Activated CD8-positive, alpha-beta memory T cell treated with anti-CD3 and anti-CD28 coated beads, Interleukin-2, amount 50 U/mL, for 4 hours (primary cell): Measurements from ENCODE around the gene ROBO1.

Experiments
- DNase-seq: peaks from one replicate; pipeline ENCODE4 v3.0.0-alpha.2; 2020

Gene ROBO1

GRCh38 chr3:79664455-79664854 lies 103.3 kb downstream of the ROBO1 start:
- no peak for DNase-seq

DNA sequence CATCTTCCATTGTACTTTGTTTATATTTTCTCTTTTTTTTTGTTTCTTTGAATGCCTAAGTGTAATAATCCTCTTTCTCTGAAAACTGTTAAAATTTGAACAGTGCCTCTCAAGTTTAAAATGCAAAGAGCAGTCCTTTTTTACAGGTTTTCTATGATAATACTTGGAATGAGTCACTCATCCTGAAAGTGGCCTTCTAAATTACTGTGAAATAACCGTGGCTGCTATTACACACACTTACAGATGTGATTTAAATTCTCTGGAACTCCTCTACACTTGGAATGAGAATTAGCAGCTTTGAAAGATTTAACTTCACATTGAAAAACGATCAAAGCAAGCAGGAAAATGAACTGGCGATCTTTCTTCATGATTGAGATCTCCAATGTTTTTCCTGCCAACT lies 105.9 kb downstream of the ROBO1 start:
- DNase-seq = no peak

DNA sequence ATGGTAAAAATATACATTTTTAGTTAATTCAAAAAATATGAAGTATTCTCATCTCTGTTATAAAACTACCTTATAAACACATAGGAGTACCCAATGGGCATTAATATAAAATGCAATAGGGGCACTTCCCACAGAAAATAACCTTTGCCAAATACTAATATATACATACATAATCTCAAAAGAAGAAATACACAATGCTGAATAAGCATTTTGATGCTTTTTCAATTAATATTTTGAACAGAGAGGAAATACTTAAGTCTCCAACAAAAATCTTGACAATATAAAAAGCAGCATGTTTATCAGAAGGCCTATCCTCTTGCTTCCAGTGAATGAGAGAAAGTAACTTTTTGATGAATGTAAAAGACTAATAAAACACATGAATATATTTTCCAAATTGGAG lies 110.7 kb downstream of the ROBO1 start:
- no peak for DNase-seq

DNA sequence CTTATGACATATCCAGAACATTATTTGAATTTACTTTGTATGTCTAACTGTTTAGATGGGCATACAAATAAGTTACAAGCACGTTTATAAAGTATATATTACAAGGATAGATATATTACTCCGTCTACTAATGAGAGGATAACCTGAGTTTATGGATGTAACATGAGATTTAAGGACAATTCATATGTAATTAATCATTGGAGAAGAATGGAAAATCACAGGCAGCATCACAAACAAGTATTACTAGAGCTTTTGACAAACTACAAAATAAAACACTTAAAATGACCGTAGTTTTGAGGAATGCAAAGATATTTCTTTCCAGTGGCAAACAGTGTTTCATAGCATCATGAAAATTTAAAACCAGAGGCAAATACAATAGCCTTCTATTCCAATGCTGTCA lies 113.8 kb downstream of the ROBO1 start:
- no peak for DNase-seq

GRCh38 chr3:79653266-79653830 lies 114.5 kb downstream of the ROBO1 start:
- no peak for DNase-seq

- no peak for DNase-seq
These were observed 116.2 kb downstream of the ROBO1 start for GRCh38 chr3:79651536-79652065.

DNA sequence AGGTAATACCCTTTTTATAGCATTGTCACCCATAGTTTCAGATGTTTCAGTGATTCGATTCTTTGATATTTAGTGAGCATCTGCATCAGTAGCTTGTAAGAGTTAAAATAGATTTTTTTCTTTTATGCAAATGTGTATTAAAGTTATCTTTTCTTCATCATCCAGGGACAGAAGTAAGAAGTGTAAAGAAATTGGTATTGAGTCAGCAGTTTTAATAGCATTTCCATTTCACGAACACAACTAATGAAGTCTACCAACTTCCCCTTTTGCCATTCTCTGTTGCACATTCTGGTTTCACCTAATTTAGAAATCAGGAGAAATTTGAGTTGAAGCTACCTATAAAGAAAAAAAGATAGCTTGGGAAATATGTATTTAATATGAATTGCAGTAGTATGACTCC lies 127.9 kb downstream of the ROBO1 start:
- DNase-seq = no peak

- no peak for DNase-seq
These were observed 131.4 kb downstream of the ROBO1 start for GRCh38 chr3:79636372-79636771.

DNA sequence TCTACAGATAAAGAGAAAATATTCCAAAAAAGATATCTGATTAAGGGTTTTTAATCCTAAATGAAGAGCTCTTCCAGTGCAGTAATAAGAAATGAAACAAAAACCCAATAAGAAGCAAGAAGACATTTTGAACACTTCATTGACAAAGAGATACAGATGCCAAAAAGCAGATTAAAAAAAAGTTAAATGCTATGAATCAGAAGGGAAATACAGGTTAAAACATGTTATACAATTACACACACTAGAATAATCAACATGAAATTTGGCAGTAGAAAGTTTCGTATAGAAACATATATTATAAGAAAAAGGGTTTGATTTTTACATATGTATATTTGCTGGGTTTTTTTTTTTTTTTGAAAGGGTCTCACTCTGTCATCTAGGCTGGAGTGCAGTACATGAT lies 135.0 kb downstream of the ROBO1 start:
- DNase-seq = no peak

DNA sequence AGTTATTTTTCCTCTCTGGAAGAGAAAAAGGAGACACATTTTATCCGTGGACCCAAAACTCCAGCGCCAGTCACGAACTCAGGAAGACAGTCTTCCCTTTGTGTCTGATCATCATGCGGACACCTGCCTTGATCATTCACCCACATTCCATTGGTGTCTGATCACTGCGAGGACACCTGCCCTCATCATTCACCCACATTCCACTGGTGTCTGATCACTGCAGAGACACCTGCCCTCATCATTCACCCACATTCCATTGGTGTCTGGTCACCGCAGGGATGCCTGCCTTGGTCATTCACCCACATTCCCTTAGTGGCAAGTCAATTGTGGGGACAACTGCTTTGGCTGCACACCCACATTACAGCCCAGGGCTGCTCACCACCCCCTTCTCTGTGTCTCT lies 148.9 kb downstream of the ROBO1 start:
- no peak for DNase-seq

GRCh38 chr3:79606414-79606813 lies 161.4 kb downstream of the ROBO1 start:
- DNase-seq = no peak

DNA sequence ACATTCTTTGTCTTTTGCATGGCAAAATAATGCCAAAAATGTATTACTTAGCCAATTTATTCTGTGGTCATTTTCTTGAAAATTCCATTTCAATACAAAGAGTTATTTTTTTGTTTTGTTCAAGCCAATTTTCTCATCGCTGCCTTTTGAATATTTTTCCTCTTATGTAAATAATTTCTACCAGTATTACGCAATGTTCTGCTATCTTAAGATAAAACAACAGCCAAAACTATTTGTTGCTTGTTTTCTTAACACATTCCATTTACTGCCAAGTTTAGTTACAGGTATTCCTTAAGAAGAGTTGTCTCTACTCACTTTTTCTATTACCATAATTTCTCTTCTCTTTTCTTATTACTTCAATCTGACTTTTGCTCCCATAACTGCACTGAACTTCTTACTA lies 163.1 kb downstream of the ROBO1 start:
- DNase-seq = no peak

GRCh38 chr3:79602385-79602784 lies 165.4 kb downstream of the ROBO1 start:
- no peak for DNase-seq

DNA sequence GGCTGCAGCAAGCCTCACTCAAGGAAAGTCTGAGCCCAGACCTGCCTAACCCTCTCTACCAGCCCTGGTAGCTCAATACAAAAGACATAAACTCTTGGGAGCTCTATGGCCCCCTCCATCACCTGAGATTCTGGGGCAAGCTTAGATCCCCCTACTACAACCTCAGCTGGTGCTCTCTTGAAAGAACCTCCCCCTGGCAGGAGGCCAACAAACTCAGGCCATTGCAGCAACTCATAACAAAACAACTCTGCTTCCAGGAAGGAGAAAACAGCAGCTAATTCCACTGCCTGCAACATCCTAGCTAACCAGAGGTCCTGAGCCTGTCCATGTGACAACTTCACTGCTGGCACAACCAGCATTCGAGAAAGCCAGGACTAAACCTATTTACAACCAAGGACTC lies 169.2 kb downstream of the ROBO1 start:
- no peak for DNase-seq

DNA sequence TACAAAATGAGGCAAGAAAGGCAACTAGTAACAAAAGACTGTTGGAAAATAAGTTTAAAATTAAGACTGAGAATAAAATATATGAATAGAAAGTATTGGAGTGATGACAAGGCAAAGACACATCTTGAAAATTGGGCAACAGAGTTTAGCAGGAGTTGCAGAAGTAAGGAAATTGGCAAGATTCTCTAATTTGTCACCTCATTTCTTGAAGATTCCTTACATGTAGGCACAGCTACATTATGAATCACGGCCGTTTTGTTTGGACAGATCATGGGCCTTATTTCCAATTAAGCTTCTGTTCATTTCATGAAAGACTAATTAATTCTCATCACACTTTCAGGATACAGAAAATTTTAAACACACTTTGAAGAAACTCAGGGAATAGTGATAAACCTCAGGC lies 170.1 kb downstream of the ROBO1 start:
- DNase-seq = no peak

DNA sequence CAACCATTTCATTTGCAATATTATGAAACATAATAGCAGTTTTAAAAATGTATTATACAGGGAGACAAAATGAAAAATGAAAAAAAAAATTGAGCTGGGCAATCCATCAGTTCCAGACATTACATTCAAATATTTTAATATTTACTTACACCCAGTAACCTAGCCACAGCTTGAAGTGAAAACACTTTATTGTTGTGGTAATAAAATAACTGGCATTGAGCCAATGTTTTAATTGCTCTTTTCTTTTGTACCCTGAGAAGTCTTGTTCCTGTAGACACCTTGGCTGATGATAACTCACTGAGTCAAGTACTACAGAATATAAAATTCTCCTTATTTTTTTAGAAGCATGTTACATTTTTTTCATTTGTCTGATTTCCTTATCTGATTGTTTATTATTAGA lies 180.6 kb downstream of the ROBO1 start:
- DNase-seq = no peak

DNA sequence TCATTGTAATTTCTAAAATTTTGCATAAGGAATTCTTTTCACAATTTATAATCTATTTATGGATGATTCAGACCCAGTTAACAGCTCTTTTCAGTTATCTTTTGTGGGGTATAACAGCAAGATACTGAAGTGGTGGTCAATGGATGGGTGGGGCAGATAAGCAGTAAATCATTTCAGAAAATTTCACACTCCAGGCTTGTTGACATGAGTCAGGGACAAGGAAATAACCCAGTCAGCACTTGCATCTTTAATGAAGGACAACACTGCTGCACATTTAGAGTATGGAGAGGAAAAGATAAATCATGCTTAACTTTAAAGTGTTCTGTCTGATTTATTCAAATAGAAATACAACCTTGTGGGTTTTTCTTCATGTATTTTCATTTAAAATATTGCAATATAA lies 181.6 kb downstream of the ROBO1 start:
- no peak for DNase-seq

GRCh38 chr3:79572930-79573329 lies 194.9 kb downstream of the ROBO1 start:
- no peak for DNase-seq

DNA sequence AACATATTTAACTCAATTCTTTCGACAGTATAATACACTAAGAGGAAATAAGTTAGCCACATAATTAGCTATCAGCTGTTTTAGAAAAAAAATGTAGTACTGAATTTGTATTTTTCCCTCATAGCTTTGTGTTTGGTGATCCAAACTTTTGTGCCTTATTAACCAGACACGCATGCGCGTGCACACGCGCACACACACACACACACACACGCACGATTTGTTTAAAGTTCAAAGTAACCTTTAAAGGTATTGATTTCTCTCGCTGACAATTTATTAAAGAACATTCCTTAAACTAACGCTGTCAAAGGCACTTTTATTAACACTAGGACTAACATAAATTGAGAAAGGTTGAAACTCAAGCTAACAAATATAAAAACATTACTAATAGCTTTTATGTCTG lies 198.9 kb downstream of the ROBO1 start:
- no peak for DNase-seq

DNA sequence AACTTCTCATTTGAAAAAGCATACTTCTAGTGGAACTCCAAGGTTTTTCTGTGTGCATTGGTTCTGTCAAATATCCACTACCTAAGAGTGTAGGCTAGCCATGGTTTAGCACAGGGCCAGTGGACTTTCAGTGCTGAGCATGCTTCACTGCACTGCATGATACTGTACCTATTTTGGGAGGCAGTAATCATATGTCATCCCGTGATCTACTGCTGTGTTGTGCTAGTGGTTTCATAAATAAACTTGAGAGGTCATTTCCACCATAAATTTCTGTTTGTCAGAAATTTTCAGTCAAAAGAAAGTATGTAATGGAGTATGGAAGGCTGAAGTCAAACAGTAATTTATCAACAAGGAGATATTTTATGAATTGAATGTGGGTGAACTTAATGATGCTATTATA lies 203.6 kb downstream of the ROBO1 start:
- no peak for DNase-seq

GRCh38 chr3:79560698-79561097 lies 207.1 kb downstream of the ROBO1 start:
- no peak for DNase-seq

GRCh38 chr3:79558943-79559342 lies 208.9 kb downstream of the ROBO1 start:
- no peak for DNase-seq

GRCh38 chr3:79555655-79556054 lies 212.1 kb downstream of the ROBO1 start:
- no peak for DNase-seq

- DNase-seq = no peak
These were observed 215.8 kb downstream of the ROBO1 start for GRCh38 chr3:79551997-79552396.

DNA sequence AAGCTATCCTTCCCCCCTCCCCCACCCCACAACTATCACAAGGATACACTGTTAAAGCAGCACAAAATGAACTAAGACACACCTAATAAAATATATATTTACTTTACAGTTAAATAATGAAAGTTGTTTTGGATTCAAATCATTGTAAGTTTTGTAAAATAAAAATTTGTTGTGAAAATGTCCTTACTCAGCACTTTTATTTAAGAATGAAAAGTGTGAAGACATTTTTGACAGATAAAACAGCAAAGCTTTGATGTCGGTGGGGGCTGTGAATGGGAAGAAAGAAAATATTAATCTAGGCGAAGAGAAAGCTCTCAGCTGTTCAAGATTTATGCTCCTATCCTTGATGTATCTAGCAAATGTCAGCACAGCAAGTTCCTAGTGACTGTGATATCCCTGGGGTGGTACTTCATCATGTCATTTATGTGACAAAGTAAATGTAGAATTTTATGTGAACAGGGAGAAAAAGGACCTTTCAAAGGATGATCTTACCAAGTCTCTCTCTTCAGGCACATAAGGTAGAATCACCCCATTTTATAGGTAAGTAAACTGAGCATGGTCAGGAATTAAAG lies 216.4 kb downstream of the ROBO1 start:
- no peak for DNase-seq
